MM.1S (cell line): ENCODE measurements around the gene KCNQ4.

Experiments used
- DNase-seq: peaks from one replicate; pipeline ENCODE4 v3.0.0-alpha.2; 2015
- H2AFZ ChIP-seq: fragments of 300-600 bp; sonication (generic); 2 replicates; pipeline ENCODE4 v1.6.0; 2016; ENCODE audit warnings: antibody characterized with exemption, low read length
- H3F3A ChIP-seq: fragments of 300-600 bp; sonication (generic); 2 replicates; pipeline ENCODE4 v1.6.1; 2016; ENCODE audit warnings: mild to moderate bottlenecking, antibody characterized with exemption, low read length, moderate library complexity, mixed read lengths; ENCODE audit not compliant: insufficient read depth
- H3K27ac ChIP-seq: fragments of 300-600 bp; sonication (generic); 2 replicates; pipeline ENCODE4 v1.5.1; 2016; ENCODE audit warnings: mild to moderate bottlenecking, low read length
- H3K27me3 ChIP-seq: fragments of 300-600 bp; sonication (generic); replicated peaks from 2 replicates; pipeline ENCODE4 v1.6.0; 2016; ENCODE audit warnings: low read length; ENCODE audit not compliant: insufficient read depth
- H3K36me3 ChIP-seq: fragments of 300-600 bp; sonication (generic); replicated peaks from 2 replicates; pipeline ENCODE4 v1.6.1; 2016; ENCODE audit warnings: mild to moderate bottlenecking, low read length, mixed read lengths; ENCODE audit not compliant: insufficient read depth
- H3K4me1 ChIP-seq: fragments of 300-600 bp; sonication (generic); 2 replicates; pipeline ENCODE4 v1.6.1; 2016; ENCODE audit warnings: low read length, mixed read lengths
- H3K4me2 ChIP-seq: fragments of 300-600 bp; sonication (generic); 2 replicates; pipeline ENCODE4 v1.6.0; 2016; ENCODE audit warnings: low read depth, low read length
- H3K4me3 ChIP-seq: fragments of 300-600 bp; sonication (generic); 2 replicates; pipeline ENCODE4 v1.5.1; 2016; ENCODE audit warnings: low read length, mixed read lengths
- H3K79me2 ChIP-seq: fragments of 300-600 bp; sonication (generic); 2 replicates; pipeline ENCODE4 v1.6.1; 2016; ENCODE audit warnings: mixed run types, low read length, mixed read lengths
- H3K9ac ChIP-seq: fragments of 300-600 bp; sonication (generic); 2 replicates; pipeline ENCODE4 v1.6.1; 2016; ENCODE audit warnings: low read length, mixed read lengths
- H3K9me2 ChIP-seq: fragments of 300-600 bp; sonication (generic); replicated peaks from 2 replicates; pipeline ENCODE4 v1.6.1; 2016; ENCODE audit warnings: mild to moderate bottlenecking, low read length, mixed read lengths; ENCODE audit not compliant: insufficient read depth
- H3K9me3 ChIP-seq: fragments of 300-600 bp; sonication (generic); replicated peaks from 2 replicates; pipeline ENCODE4 v1.6.1; 2016; ENCODE audit warnings: mild to moderate bottlenecking, low read length, mixed read lengths; ENCODE audit not compliant: insufficient read depth
- H4K20me1 ChIP-seq: fragments of 300-600 bp; sonication (generic); 2 replicates; pipeline ENCODE4 v1.6.1; 2016; ENCODE audit warnings: mild to moderate bottlenecking, low read length, moderate library complexity, mixed read lengths; ENCODE audit not compliant: insufficient read depth
- CTCF ChIP-seq: fragments of 300-600 bp; sonication (generic); IDR thresholded peaks from 2 replicates; pipeline ENCODE4 v1.5.1; 2016; ENCODE audit warnings: antibody characterized with exemption, low read length, mixed read lengths
- EZH2 ChIP-seq: fragments of 300-600 bp; sonication (generic); optimal IDR thresholded peaks from 2 replicates; pipeline ENCODE3; 2017; ENCODE audit warnings: low read depth, mild to moderate bottlenecking, antibody characterized with exemption, low read length, mixed read lengths
- EZH2phosphoT487 ChIP-seq: fragments of 300-600 bp; sonication (generic); IDR thresholded peaks from 2 replicates; pipeline ENCODE4 v1.6.1; 2018; ENCODE audit warnings: antibody characterized with exemption, low read length

KCNQ4 gene

GRCh38 chr1:40797668-40798010 lies 14.1 kb downstream of the KCNQ4 start:
- Histone ChIP-seq H4K20me1 (no peaks in the 10 kb centered on the region), H3K79me2 (no peaks in the 10 kb centered on the region), H3K9me2 (no peaks in the 10 kb centered on the region), H3K9ac (no peak overlapping the region), H3K4me3 (no peak overlapping the region), H3F3A (peaks cover 9% of the 10 kb centered on the region; the same call in 1 of the 2 replicates), H3K27me3 (no peaks in the 10 kb centered on the region), H3K27ac (no peak overlapping the region), H2AFZ (no peak overlapping the region), H3K4me2 (no peak overlapping the region), H3K9me3 (no peaks in the 10 kb centered on the region), H3K4me1 (peaks cover 11% of the 10 kb centered on the region), H3K36me3 (no peaks in the 10 kb centered on the region)
- no peak for DNase-seq
- TF ChIP-seq CTCF (no peak), EZH2 (no peak), EZH2phosphoT487 (no peak)

- Histone ChIP-seq H3K79me2 (no peaks in the 10 kb centered on the region), H3K9ac (no peak overlapping the region), H3K9me2 (no peaks in the 10 kb centered on the region), H3K27me3 (no peaks in the 10 kb centered on the region), H3K4me2 (no peak overlapping the region), H3K4me3 (no peak overlapping the region), H3K36me3 (no peaks in the 10 kb centered on the region), H4K20me1 (no peaks in the 10 kb centered on the region), H3K9me3 (no peaks in the 10 kb centered on the region), H3K27ac (no peak overlapping the region), H3F3A (peaks cover 17% of the 10 kb centered on the region; the same call in 1 of the 2 replicates), H2AFZ (no peak overlapping the region), H3K4me1 (peaks cover 11% of the 10 kb centered on the region)
- TF ChIP-seq EZH2 = no peak
- no peak for TF ChIP-seq EZH2phosphoT487
- TF ChIP-seq CTCF = no peak
- no peak for DNase-seq
Measured at GRCh38 chr1:40798366-40799281, 15.0 kb downstream of the KCNQ4 start.

GRCh38 chr1:40799351-40799867 lies 15.8 kb downstream of the KCNQ4 start:
- no peaks in the 10 kb centered on the region for H3K9me2 ChIP-seq
- peaks cover 11% of the 10 kb centered on the region for H3K4me1 ChIP-seq
- no peak overlapping the region for H3K4me3 ChIP-seq

More at GRCh38 chr1:40799351-40799867, 15.8 kb downstream of the KCNQ4 start:
- Histone ChIP-seq H3K4me2 (no peak overlapping the region), H3K36me3 (no peaks in the 10 kb centered on the region), H3K9ac (no peak overlapping the region), H2AFZ (no peak overlapping the region), H3K79me2 (no peaks in the 10 kb centered on the region), H3K9me3 (no peaks in the 10 kb centered on the region), H3F3A (peaks cover 17% of the 10 kb centered on the region; the same call in 1 of the 2 replicates), H3K27ac (no peak overlapping the region), H3K27me3 (no peaks in the 10 kb centered on the region), H4K20me1 (no peaks in the 10 kb centered on the region)
- DNase-seq = no peak
- no peak for TF ChIP-seq EZH2
- no peak for TF ChIP-seq CTCF
- no peak for TF ChIP-seq EZH2phosphoT487
